Measurements from ENCODE around the gene PRR5.
"Not testable (repeated sequence)": the region's sequence is repeated elsewhere in the genome, so short reads cannot be mapped to it uniquely, and the experiment has no call there.

Gene PRR5

GRCh38 chr22:44701824-44702478, at the start of gene PRR5:
Gene PRR5, plus strand, starts transcription at chr22:44702204. Its CDS starts 271 bp downstream, at chr22:44702475.
- no peak for DNase-seq (ENCODE audit: low read depth)

GRCh38 chr22:44652866-44653265, 49.1 kb upstream of the PRR5 start:
- DNase-seq (ENCODE audit: low read depth) = not testable (repeated sequence)

GRCh38 chr22:44658311-44658953, 43.6 kb upstream of the PRR5 start:
- DNase-seq (ENCODE audit: low read depth) = no peak

GRCh38 chr22:44659140-44659539, 42.9 kb upstream of the PRR5 start:
- DNase-seq (ENCODE audit: low read depth) = no peak

GRCh38 chr22:44660051-44660830, 41.8 kb upstream of the PRR5 start:
- no peak for DNase-seq (ENCODE audit: low read depth)

- no peak for DNase-seq (ENCODE audit: low read depth)
These were observed 40.9 kb upstream of the PRR5 start for GRCh38 chr22:44661070-44661469.

- no peak for DNase-seq (ENCODE audit: low read depth)
These were observed 40.1 kb upstream of the PRR5 start for GRCh38 chr22:44661659-44662569.

- DNase-seq (ENCODE audit: low read depth) = no peak
These were observed 38.6 kb upstream of the PRR5 start for GRCh38 chr22:44663256-44663999.

- no peak for DNase-seq (ENCODE audit: low read depth)
These were observed 37.9 kb upstream of the PRR5 start for GRCh38 chr22:44664149-44664548.

- no peak for DNase-seq (ENCODE audit: low read depth)
These were observed 36.9 kb upstream of the PRR5 start for GRCh38 chr22:44665115-44665514.

- DNase-seq (ENCODE audit: low read depth) = no peak
These were observed 35.8 kb upstream of the PRR5 start for GRCh38 chr22:44666207-44666585.

GRCh38 chr22:44667276-44667675, 34.7 kb upstream of the PRR5 start:
- DNase-seq (ENCODE audit: low read depth) = no peak

GRCh38 chr22:44667829-44668189, 34.2 kb upstream of the PRR5 start:
- DNase-seq (ENCODE audit: low read depth) = no peak

GRCh38 chr22:44668190-44668885, 33.7 kb upstream of the PRR5 start:
- no peak for DNase-seq (ENCODE audit: low read depth)

GRCh38 chr22:44668886-44669521, 33.0 kb upstream of the PRR5 start:
- DNase-seq (ENCODE audit: low read depth) = no peak

- DNase-seq (ENCODE audit: low read depth) = no peak
These were observed 32.4 kb upstream of the PRR5 start for GRCh38 chr22:44669561-44669976.

GRCh38 chr22:44670220-44670988, 31.6 kb upstream of the PRR5 start:
- DNase-seq (ENCODE audit: low read depth) = no peak

GRCh38 chr22:44671742-44672141, 30.3 kb upstream of the PRR5 start:
- DNase-seq (ENCODE audit: low read depth) = no peak

- DNase-seq (ENCODE audit: low read depth) = no peak
These were observed 29.4 kb upstream of the PRR5 start for GRCh38 chr22:44672632-44673031.

- no peak for DNase-seq (ENCODE audit: low read depth)
These were observed 28.6 kb upstream of the PRR5 start for GRCh38 chr22:44673406-44673805.

Measured in HS-5 (cell line).